Endothelial cell of umbilical vein (primary cell): ENCODE data around the gene APOC3. TPM values are rescaled to one million over a fixed set of nuclear protein-coding genes. Genes with fewer than 3 reads are reported as not detected.

Source experiments
- Bru-seq: library from RNA; stranded (reverse); fragments of 400-500 nt; gene quantifications from one replicate; lab custom pipeline; 2021; lab: Mats Ljungman, UMichigan
- BruChase-seq, 2 experiments: library from RNA; stranded (reverse); fragments of 400-500 nt; gene quantifications; one replicate each; lab custom pipeline; 2021; lab: Mats Ljungman, UMichigan
- BruUV-seq: library from RNA; stranded (reverse); fragments of 400-500 nt; replicated peaks from 2 replicates; lab custom pipeline; 2021; lab: Mats Ljungman, UMichigan
- CTCF ChIA-PET: fragments of 300-600, 350-600 bp; sonication (Branson Sonifier 250); formaldehyde crosslinking; loops from one replicate; lab custom pipeline; 2021; ENCODE audit warnings: antibody characterized with exemption, inconsistent platforms; lab: Charles Lee
- POLR2A ChIA-PET: fragments of 300-600, 350-600 bp; sonication (Branson Sonifier 250); formaldehyde crosslinking; loops from one replicate; lab custom pipeline; 2021; ENCODE audit warnings: antibody characterized with exemption, inconsistent platforms; lab: Charles Lee
- DNase-seq: peaks from one replicate; pipeline ENCODE4 v3.0.0-alpha.2; 2011; ENCODE audit warnings: low read depth, low spot score
- FAIRE-seq: peaks from 2 replicates; lab custom pipeline; 2011; peaks lifted over from hg19 to GRCh38; lab: Jason Lieb, UNC
- H2AFZ ChIP-seq: 2 replicates; pipeline ENCODE4 v1.6.0; 2012; ENCODE audit warnings: low read depth, low read length, control low read depth, inconsistent platforms
- H3K27ac ChIP-seq: 2 replicates; pipeline ENCODE4 v1.5.1; 2011; ENCODE audit warnings: low read depth, mild to moderate bottlenecking, control low read depth, low read length, moderate library complexity; ENCODE audit not compliant: insufficient read depth
- H3K27me3 ChIP-seq, 2 experiments: 2 replicates each; pipeline versions ENCODE4 v1.6.0 to v1.6.1; 2011; ENCODE audit warnings: low read length in 2 of 2, mixed read lengths in 1 of 2; ENCODE audit not compliant: control insufficient read depth in 2 of 2, insufficient read depth in 2 of 2
- H3K36me3 ChIP-seq, 2 experiments: 2 replicates in 1 of 2; 3 replicates in 1 of 2; pipeline ENCODE4 v1.5.1; 2011; ENCODE audit warnings: low read length in 2 of 2, mild to moderate bottlenecking in 1 of 2, moderate library complexity in 1 of 2; ENCODE audit not compliant: control insufficient read depth in 2 of 2, insufficient read depth in 2 of 2; ENCODE audit errors: extremely low read depth in 1 of 2
- H3K4me1 ChIP-seq: 3 replicates; pipeline ENCODE4 v1.5.1; 2011; ENCODE audit warnings: mild to moderate bottlenecking, low read length; ENCODE audit not compliant: control insufficient read depth, insufficient read depth; ENCODE audit errors: extremely low read depth
- H3K4me2 ChIP-seq: 2 replicates; pipeline ENCODE4 v1.6.1; 2011; ENCODE audit warnings: low read length, control low read depth, mixed read lengths; ENCODE audit not compliant: insufficient read depth
- H3K4me3 ChIP-seq, 3 experiments: fragments of 200-600 bp in 1 of 3; sonication (generic), shearing (Covaris generic) in 1 of 3; replicated peaks in 1 of 3; 2 replicates each; pipeline ENCODE4 v1.5.1; 2011 to 2016; ENCODE audit warnings: control low read depth in 3 of 3, low read length in 3 of 3, mild to moderate bottlenecking in 2 of 3, inconsistent platforms in 1 of 3, low read depth in 1 of 3, moderate library complexity in 1 of 3; ENCODE audit not compliant: insufficient read depth in 1 of 3
- H3K79me2 ChIP-seq: 2 replicates; pipeline ENCODE4 v1.6.0; 2012; ENCODE audit warnings: low read length, inconsistent platforms; ENCODE audit not compliant: control insufficient read depth, insufficient read depth
- H3K9ac ChIP-seq: replicated peaks from 2 replicates; pipeline ENCODE3; 2011; ENCODE audit warnings: low read length, control low read depth; ENCODE audit not compliant: insufficient read depth; ENCODE audit errors: extremely low read depth
- H3K9me1 ChIP-seq: replicated peaks from 3 replicates; pipeline ENCODE4 v1.6.0; 2011; ENCODE audit warnings: mild to moderate bottlenecking, low read length; ENCODE audit not compliant: control insufficient read depth, insufficient read depth; ENCODE audit errors: extremely low read depth
- H3K9me3 ChIP-seq: replicated peaks from 2 replicates; pipeline ENCODE4 v1.5.1; 2012; ENCODE audit warnings: low read length, inconsistent platforms; ENCODE audit not compliant: control insufficient read depth, insufficient read depth
- H4K20me1 ChIP-seq: replicated peaks from 2 replicates; pipeline ENCODE3; 2011; ENCODE audit warnings: mild to moderate bottlenecking, low read length; ENCODE audit not compliant: control insufficient read depth, insufficient read depth; ENCODE audit errors: extremely low read depth
- EZH2 ChIP-seq: IDR thresholded peaks from 2 replicates; pipeline ENCODE4 v1.6.1; 2012; ENCODE audit warnings: borderline replicate concordance, low read depth, mild to moderate bottlenecking, moderate library complexity, low read length, inconsistent platforms; ENCODE audit not compliant: severe bottlenecking
- FOS ChIP-seq: IDR thresholded peaks from 2 replicates; pipeline ENCODE4 v1.6.1; 2011; ENCODE audit warnings: mild to moderate bottlenecking, low read length, moderate library complexity, borderline replicate concordance; ENCODE audit not compliant: insufficient read depth
- GATA2 ChIP-seq: IDR thresholded peaks from 2 replicates; pipeline ENCODE4 v1.7.0; 2011; ENCODE audit warnings: low read depth, mild to moderate bottlenecking, moderate library complexity, mixed read lengths, low read length; ENCODE audit not compliant: insufficient read length, insufficient read depth
- MYC ChIP-seq: IDR thresholded peaks from one replicate; pipeline ENCODE4 v1.6.1; 2011; ENCODE audit warnings: mild to moderate bottlenecking, low read depth, low read length
- POLR2A ChIP-seq: IDR thresholded peaks from 2 replicates; pipeline ENCODE4 v1.6.1; 2012; ENCODE audit warnings: low read depth, mild to moderate bottlenecking, control low read depth, low read length
- dilution Hi-C: fragments of 300-500 bp; cut with MboI; formaldehyde crosslinking; loops from one replicate; pipeline ENCODE4 v1.15.0; 2019; ENCODE audit warnings: low sequenced_read_pairs; ENCODE audit not compliant: extremely low pct_ligation_motif_present
- intact Hi-C: fragments of 100-400 bp; cut with micrococcal nuclease; formaldehyde crosslinking; loops from one replicate; pipeline ENCODE4 v1.10.0; 2022
- long read RNA-seq: library from polyadenylated mRNA; stranded (forward); transcript quantifications from one replicate; pipeline ENCODE4 v2.0.0, GENCODE V29; 2021
- polyA minus RNA-seq, 3 experiments: library from RNA; depleted of rRNA, polyadenylated mRNA; stranded (reverse); fragments of >200 nt; gene quantifications; 1 replicate in 1 of 3; 2 replicates in 2 of 3; pipeline ENCODE4 v1.2.3, GENCODE V29; 2011
- polyA plus RNA-seq, 4 experiments: library from polyadenylated mRNA; depleted of rRNA in 3 of 4; stranded (reverse) in 3 of 4; unstranded in 1 of 4; fragments of >200 nt; gene quantifications; 2 replicates each; pipeline versions ENCODE4 v1.2.1 to v1.2.3, GENCODE V29; 2011 to 2012; ENCODE audit warnings: missing spikeins in 1 of 4
- total RNA-seq: library from RNA; stranded (reverse); gene quantifications from 2 replicates; pipeline ENCODE4 v1.2.3, GENCODE V29; 2021

Gene APOC3
- total RNA-seq (not detected in 2 replicates), polyA plus RNA-seq (not detected in 2 replicates), polyA minus RNA-seq (not detected in 2 replicates), Bru-seq, nascent RNA (not detected), BruChase-seq, experiment 1, labeled RNA remaining after a 6-hour chase (not detected), BruChase-seq, experiment 2, labeled RNA remaining after a 2-hour chase (not detected)
- polyA plus RNA-seq (2011; cell fraction: cytosol; rRNA removed), result not detected in 2 replicates
- not detected in 2 replicates for polyA plus RNA-seq (2011; cell fraction: nucleus; rRNA removed)
- not detected in 2 replicates for polyA plus RNA-seq (2012)
- polyA minus RNA-seq (2011; cell fraction: cytosol; rRNA and poly(A)+ RNA removed), result not detected
- polyA minus RNA-seq (2011; cell fraction: nucleus; rRNA and poly(A)+ RNA removed), result not detected in 2 replicates
- long read RNA-seq, result 0 reads

DNA sequence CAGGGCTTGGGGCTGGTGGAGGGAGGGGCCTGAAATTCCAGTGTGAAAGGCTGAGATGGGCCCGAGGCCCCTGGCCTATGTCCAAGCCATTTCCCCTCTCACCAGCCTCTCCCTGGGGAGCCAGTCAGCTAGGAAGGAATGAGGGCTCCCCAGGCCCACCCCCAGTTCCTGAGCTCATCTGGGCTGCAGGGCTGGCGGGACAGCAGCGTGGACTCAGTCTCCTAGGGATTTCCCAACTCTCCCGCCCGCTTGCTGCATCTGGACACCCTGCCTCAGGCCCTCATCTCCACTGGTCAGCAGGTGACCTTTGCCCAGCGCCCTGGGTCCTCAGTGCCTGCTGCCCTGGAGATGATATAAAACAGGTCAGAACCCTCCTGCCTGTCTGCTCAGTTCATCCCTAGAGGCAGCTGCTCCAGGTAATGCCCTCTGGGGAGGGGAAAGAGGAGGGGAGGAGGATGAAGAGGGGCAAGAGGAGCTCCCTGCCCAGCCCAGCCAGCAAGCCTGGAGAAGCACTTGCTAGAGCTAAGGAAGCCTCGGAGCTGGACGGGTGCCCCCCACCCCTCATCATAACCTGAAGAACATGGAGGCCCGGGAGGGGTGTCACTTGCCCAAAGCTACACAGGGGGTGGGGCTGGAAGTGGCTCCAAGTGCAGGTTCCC, at the start of gene APOC3:
Gene APOC3 (plus strand): TSS at position 383 of the 659 bp plus-strand sequence. CDS start 676 bp downstream, outside the sequence.
- Histone ChIP-seq H3K36me3 (no peaks in the 10 kb centered on the region), H2AFZ (no peak within 1 kb of the TSS), H3K9me3 (no peaks in the 10 kb centered on the region), H3K27ac (no peak within 1 kb of the TSS), H3K4me1 (no peaks in the 10 kb centered on the region), H3K9ac (no peak within 1 kb of the TSS), H3K4me2 (no peak within 1 kb of the TSS), H4K20me1 (no peaks in the 10 kb centered on the region), H3K79me2 (no peaks in the 10 kb centered on the region), H3K4me3 (no peak within 1 kb of the TSS), H3K9me1 (no peaks in the 10 kb centered on the region), H3K27me3 (no peaks in the 10 kb centered on the region)
- CTCF ChIA-PET, result interaction anchor here (0.6 to 1.9 kb wide), 2 partner anchors 38 to 276 kb away, joined by 4 to 7 read pairs; partner anchors contain the start of gene APOA5
- no TSS peak for BruUV-seq
- no peak for DNase-seq
- intact Hi-C loops (no loop called here), dilution Hi-C loops (no loop called here)
- no peak for FAIRE-seq
- POLR2A ChIA-PET, result no interaction called here
- TF ChIP-seq FOS (no peak), POLR2A (no peak), EZH2 (no peak), MYC (no peak)

DNA sequence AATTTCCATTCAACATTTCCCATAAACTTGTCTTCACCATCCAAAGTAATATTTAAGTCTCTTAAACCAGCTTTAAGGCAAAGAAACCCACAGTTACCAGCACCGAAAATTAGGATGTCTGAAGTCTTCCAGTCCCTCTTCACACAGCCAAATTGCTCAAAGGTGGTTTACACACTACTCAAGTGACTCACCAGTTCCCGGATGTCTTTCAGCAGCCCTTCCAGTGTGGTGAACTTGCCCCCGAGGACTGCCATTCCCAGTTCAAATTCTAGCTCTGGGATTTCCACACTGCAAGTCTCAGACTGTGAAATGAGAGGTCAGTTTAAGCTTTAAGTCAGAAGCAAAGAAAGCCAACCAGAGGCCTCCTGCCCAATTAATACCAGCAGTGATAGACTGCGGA, 47.0 kb upstream of the APOC3 start:
- H3K9me3 ChIP-seq, result no peaks in the 10 kb centered on the region
- no peak for TF ChIP-seq GATA2
- TF ChIP-seq FOS, result no peak
- H3K4me1 ChIP-seq, result peaks cover 7% of the 10 kb centered on the region
- CTCF ChIA-PET, result interaction anchor here (0.7 to 1.3 kb wide), 2 partner anchors 8 to 53 kb away, joined by 4 to 10 read pairs; partner anchors contain the start of gene APOA5
- intact Hi-C loops (no loop called here), dilution Hi-C loops (no loop called here)
- H3K36me3 ChIP-seq, result peaks cover 35 to 43% of the 10 kb centered on the region in 2 experiments
- no peak overlapping the region for H3K4me3 ChIP-seq
- POLR2A ChIA-PET, result no interaction called here
- no TSS peak for BruUV-seq
- no peak overlapping the region for H3K27ac ChIP-seq
- H3K27me3 ChIP-seq, result no peaks in the 10 kb centered on the region
- no peak overlapping the region for H2AFZ ChIP-seq
- FAIRE-seq (no peak), DNase-seq (no peak)
- H3K4me2 ChIP-seq, result no peak overlapping the region
- no peak overlapping the region for H3K9ac ChIP-seq
- H4K20me1 ChIP-seq, result no peaks in the 10 kb centered on the region
- H3K9me1 ChIP-seq, result no peaks in the 10 kb centered on the region
- H3K79me2 ChIP-seq, result peaks cover 15% of the 10 kb centered on the region
